ENCODE results near the gene TRHDE.

- TF ChIP-seq MYC (IDR thresholded peaks at IDR 0.05; ENCODE audit: low read depth, low read length) (no peak), MYC (CRISPR knock-in tag; IDR thresholded peaks at IDR 0.05; ENCODE audit: borderline replicate concordance, low read depth) (no peak), CTCF (IDR thresholded peaks at IDR 0.05 in 2 of 3, conservative IDR thresholded peaks at IDR 0.05 in 1 of 3; ENCODE audit: insufficient read depth in 2 of 3, low read depth in 1 of 3, low read length in 3 of 3) (no peak), FOXP4 (CRISPR knock-in tag; IDR thresholded peaks at IDR 0.05; ENCODE audit: borderline replicate concordance) (no peak), KDM2B (CRISPR knock-in tag; IDR thresholded peaks at IDR 0.05) (no peak), GTF3C2 (IDR thresholded peaks at IDR 0.05; ENCODE audit: borderline replicate concordance, extremely low read depth, insufficient read length) (no peak), ZNF347 (CRISPR knock-in tag; IDR thresholded peaks at IDR 0.05; ENCODE audit: low read depth) (no peak), CHD7 (IDR thresholded peaks at IDR 0.05; ENCODE audit: low read depth, low read length) (no peak), NFIC (IDR thresholded peaks at IDR 0.05) (no peak), EP300 (IDR thresholded peaks at IDR 0.05; ENCODE audit: low read length) (no peak), RAD21 (CRISPR knock-in tag; conservative IDR thresholded peaks at IDR 0.05 in 1 of 2, IDR thresholded peaks at IDR 0.05 in 1 of 2) (no peak)
Observed at GRCh38 chr12:72268386-72268785, 3.8 kb upstream of the TRHDE start.
